HG03159 (cell line): ENCODE results near the gene FDX1.
"Not testable (repeated sequence)": the region's sequence is repeated elsewhere in the genome, so short reads cannot be mapped to it uniquely, and the experiment has no call there.

ENCODE experiments used
- ATAC-seq: cut with Tn5 transposase; IDR thresholded peaks from one replicate; pipeline ENCODE4 v1.9.1; 2021; ENCODE audit warnings: mild to moderate bottlenecking, moderate library complexity; ENCODE audit not compliant: unreplicated experiment

FDX1 gene, protein sequence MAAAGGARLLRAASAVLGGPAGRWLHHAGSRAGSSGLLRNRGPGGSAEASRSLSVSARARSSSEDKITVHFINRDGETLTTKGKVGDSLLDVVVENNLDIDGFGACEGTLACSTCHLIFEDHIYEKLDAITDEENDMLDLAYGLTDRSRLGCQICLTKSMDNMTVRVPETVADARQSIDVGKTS

DNA sequence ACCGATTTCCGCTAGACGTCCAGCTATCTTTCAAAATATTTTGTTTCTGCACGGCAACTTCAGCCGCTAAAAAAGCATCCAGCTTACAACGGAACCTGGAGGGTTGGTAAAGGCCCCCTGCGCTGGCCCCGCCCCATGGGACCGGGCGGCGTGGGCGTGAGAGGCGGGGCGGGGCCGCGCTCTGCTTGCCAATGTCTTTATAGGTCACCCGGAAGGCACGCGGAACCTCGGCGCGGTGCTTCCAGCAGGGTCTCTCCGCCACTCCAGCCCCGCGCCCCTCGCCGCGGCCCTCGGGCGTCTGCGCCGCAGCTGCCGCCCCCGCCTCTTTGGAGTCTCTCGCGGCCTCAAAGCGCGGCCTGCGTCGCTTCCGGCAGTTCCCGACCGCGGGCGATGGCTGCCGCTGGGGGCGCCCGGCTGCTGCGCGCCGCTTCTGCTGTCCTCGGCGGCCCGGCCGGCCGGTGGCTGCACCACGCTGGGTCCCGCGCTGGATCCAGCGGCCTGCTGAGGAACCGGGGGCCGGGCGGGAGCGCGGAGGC lies at the start of gene FDX1:
TSS of gene FDX1 (plus strand) at position 218 of the 536 bp plus-strand sequence. CDS start at position 391, 173 bp downstream.
- peak; percentile 81 for ATAC-seq

DNA sequence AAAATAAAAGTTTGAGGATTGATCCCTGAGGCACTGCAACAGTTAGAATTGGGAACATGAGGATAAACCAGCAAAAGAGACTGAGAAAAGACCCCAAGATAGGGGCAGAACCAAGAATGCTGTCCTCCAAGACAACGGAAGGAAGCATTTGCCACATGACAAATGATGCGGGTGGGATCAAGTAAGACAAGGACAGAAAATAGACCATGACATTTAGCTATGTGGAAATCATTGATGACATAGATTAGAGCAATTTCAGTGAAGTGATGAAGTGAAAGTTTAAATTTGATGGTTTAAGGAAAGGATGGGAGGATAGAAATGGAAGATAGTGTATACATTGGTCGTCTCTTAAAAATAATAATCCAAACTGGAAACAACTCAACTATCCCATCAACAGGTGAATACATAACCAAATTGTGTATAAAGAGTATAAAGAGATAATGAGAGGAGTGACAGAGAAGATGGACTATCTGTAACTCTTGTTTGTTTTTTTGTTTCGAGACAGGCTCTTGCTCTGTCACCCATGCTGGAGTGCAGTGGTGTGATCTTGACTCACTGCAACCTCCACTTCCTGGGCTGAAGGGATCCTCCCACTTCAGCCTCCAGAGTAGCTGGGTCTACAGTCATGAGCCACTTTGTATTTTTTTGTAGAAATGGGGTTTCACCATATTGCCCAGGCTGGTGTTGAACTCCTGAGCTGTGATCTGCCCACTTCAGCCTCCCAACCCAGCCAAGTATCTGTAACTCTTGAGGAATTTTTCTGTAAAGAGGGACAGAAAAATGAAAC lies 48.7 kb upstream of the FDX1 start:
- ATAC-seq, result no peak

DNA sequence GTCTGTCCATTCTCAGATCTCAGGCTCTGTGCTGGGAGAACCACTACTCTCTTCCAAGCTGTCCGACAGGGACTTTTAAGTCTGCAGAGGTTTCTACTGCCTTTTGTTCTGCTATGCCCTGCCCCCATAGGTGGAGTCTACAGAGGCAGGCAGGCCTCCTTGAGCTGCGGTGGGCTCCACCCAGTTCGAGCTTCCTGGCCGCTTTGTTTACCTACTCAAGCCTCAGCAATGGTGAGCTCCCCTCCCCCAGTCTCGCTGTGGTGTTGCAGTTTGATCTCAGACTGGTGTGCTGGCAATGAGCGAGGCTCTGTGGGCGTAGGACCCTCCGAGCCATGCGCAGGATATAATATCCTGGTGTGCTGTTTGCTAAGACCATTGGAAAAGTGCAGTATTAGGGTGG lies 41.5 kb upstream of the FDX1 start:
- not testable (repeated sequence) for ATAC-seq

DNA sequence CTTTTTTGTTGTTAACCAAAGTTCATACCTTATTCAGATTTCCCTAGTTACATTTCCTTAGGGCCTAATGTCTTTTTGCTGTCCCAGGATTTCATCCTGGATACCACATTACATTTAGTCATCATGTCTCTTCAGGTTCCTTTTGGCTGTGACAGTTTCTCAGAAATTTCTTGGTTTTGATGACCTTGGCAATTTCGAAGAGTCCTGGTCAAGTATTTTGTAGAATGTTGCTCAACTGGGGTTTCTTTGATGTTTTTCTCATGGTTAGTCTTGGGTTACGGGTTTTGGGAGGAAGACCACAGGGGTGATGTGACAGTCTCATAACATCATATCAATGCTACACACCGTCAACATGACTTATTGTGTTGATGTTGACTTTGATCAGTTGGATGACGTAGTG lies 39.8 kb upstream of the FDX1 start:
- no peak for ATAC-seq

DNA sequence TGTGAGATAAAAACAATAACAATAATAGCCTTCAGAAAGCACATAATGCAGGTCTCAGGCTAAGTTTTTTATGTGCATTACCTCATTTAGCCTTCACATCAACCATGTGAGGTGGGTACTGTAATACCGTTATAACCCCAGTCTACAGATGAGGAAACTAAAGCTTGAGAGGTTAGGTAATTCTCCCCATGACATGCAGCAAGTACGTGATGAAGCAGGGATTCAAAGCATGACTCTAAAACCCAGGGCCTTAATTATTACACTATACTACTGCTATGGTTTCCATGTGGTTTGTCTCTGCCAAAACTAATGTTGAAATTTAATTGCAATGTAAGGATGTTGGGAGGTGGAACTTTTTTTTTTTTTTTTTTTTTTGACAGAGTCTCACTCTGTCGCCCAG lies 37.7 kb upstream of the FDX1 start:
- no peak for ATAC-seq

DNA sequence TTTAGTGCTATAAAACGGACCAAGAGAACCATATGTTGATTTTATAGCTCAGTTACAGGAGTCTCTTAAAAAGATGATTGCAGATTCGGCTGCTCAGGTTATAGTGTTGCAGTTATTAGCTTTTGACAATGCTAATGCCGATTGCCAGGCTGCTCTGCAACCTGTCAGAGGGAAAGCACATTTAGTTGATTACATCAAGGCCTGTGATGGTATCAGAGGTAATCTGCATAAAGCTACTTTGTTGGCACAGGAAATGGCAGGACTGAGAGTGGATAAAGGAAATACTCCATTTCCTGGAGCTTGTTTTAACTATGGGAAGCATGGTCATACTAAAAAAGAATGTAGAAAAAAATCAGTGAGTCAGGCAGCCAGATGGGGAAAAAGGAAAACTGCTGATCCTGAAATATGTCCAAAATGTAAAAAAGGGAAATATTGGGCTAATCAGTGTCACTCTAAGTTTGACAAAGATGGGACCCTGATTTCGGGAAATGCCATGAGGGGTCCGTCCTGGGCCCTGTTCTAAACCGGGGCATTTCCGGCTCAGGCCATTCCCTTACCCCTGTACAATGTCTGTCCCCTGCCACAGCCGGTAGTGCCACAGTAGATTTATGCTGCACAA lies 32.0 kb upstream of the FDX1 start:
- not testable (repeated sequence) for ATAC-seq

DNA sequence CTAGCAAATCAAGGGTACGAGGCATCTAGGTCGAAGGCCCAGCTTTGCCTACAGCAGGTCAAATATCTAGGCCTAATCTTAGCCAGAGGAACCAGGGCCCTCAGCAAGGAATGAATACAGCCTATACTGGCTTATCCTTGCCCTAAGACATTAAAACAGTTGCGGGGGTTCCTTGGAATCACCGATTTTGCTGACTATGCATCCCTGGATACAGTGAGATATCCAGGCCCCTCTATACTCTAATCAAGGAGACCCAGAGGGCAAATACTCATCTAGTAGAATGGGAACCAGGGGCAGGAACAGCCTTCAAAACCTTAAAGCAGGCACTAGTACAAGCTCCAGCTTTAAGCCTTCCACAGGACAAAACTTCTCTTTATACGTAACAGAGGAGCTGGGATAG lies 26.2 kb upstream of the FDX1 start:
- ATAC-seq, result not testable (repeated sequence)

DNA sequence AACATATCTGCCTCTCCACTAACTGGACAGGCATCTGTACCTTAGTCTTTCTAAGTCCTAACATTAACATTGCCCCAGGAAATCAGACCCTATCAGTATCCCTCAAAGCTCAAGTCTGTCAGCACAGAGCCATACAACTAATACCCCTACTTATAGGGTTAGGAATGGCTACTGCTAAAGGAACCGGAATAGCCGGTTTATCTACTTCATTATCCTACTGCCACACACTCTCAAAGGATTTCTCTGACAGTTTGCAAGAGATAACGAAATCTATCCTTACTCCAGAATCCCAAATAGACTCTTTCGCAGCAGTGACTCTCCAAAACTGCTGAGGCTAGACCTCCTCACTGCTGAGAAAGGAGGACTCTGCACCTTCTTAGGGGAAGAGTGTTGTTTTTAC lies 24.1 kb upstream of the FDX1 start:
- ATAC-seq, result not testable (repeated sequence)

DNA sequence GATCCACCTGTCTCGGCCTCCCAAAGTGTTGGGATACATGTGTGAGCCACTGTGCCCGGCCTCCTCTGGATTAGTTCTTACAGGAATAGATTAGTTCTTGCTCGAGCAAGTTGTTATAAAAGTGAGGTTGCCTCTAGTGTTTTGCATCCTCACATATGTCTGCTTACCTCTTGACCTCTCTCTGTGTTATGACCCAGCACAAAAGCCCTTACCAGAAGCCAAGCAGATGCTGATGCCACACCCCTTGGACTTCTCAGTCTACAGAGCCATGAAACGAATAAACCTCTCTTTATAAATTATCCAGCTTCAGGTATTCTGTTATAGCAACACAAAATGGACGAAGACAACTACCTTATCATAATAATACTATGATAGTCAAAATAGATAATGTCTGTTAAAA lies 22.4 kb upstream of the FDX1 start:
- no peak for ATAC-seq

DNA sequence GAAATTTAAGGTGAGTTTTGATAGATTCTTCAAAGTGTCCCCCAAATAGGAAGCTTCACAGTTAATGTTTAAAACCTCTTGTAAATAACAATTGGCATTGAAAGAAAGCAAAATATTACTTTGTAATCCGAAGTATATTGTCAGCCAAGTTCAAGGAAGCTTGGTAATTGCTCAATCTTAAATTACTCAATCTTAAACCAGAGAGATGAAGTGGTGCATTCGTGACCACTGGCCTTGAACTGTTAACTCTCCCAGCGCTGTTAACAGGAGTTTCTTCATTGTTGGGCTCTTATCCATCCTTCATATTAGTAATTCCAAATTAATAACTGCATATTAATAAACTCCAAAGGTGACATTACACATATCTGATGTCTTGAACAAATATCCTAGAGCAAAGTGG lies 20.6 kb upstream of the FDX1 start:
- no peak for ATAC-seq

DNA sequence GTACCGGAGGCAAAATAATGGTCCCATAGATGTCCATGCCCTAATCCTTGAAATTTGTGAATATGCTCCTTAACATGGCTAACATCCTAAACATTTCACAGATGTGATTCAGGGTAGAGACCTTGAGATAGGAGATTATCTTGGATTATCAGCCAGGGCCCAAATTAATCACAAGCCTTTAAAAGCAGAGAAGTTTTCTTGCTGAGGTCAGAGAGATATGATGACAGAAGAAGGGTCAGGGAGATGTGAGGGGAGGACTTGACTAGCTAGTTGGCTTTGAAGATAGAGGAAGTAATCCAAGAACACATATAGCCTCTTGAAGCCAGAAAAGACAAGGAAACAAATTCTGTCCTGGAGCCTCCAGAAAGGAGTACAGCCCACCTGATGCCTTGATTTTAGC lies 19.1 kb upstream of the FDX1 start:
- ATAC-seq, result no peak

DNA sequence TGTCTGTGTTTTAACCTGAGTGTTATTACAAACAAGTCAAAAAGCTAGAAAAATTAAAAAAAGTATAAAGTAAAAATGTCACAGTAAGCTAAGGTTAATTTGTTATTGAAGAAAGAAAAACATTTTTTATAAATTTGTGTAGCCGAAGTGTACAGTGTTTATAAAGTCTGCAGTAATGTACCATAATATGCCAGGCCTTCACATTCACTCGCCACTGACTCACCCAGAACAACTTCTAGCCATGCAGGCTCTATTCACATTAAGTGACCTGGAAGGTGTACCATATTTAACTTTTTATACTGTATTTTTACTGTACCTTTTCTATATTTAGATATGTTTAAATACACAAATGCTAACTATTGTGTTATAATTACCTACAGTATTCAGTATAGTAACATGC lies 14.7 kb upstream of the FDX1 start:
- ATAC-seq, result no peak

DNA sequence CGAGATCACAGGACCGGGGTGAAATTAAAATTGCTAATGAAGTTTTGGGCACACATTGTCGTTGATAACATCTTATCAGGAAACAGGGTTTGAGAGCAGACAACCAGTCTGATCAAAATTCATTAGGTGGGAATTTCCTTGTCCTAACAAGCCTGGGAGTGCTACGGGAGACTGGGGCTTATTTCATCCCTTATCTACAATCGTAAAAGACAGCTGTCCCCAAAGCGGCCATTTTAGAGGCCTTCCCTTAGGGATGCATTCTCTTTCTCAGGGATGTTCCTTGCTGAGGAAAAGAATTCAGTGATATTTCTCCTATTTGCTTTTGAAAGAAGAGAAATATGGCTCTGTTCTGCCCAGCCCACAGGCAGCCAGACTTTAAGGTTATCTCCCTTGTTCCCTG lies 8.1 kb upstream of the FDX1 start:
- not testable (repeated sequence) for ATAC-seq

DNA sequence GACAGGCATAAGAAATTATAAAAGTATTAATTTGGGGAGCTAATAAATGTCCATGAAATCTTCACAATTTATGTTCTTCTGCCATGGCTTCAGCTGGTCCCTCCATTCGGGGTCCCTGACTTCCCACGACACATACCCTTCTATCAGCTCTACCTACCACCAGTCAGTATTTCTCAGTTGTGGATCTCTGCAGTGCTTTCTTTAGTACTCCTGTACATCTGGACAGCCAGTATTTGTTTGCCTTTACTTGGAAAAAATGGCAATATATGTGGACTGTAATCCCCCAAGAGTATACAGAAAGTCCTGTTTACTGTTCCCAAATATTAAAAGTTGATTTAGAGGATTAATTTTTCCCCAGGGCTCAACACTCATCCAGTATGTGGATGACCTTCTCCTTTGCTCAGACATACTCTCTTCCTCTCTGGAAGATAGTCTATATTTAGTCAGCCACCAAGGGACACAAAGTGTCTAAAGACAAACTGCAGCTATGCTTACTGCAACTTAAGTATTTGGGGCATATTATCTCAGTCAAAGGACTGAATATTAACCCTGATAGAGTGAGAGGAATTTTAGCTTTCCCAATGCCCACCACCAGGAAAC lies 7.3 kb upstream of the FDX1 start:
- ATAC-seq, result no peak

DNA sequence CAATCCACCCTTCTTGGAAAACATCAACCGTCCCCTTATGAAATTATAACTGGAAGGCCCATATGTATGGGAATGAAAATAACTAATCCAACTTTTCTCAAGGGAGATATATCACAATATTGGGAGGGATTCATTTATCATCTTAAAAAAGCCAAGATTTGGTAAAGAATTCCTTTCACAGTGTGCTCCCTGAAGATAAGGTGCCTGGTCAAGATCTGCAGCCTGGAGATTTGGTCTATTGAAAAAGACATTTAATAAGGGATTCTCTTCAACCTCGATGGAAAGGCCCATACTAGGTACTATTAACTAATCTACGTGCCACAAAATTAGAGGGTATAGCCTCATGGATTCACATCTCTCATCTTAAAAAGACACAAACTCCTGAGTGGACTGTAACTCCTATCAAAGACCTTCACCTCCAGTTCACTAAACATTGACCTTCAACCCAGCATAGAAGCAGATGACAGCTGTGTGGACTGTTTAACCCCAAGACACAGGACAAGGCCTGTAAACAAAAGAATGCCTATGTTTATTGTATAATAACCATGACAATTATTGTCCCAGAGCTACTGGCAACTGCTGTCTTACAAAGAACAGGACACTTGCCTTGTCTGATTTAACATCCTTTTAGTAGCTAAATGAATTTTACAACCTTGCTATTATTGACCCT lies 4.8 kb upstream of the FDX1 start:
- no peak for ATAC-seq

DNA sequence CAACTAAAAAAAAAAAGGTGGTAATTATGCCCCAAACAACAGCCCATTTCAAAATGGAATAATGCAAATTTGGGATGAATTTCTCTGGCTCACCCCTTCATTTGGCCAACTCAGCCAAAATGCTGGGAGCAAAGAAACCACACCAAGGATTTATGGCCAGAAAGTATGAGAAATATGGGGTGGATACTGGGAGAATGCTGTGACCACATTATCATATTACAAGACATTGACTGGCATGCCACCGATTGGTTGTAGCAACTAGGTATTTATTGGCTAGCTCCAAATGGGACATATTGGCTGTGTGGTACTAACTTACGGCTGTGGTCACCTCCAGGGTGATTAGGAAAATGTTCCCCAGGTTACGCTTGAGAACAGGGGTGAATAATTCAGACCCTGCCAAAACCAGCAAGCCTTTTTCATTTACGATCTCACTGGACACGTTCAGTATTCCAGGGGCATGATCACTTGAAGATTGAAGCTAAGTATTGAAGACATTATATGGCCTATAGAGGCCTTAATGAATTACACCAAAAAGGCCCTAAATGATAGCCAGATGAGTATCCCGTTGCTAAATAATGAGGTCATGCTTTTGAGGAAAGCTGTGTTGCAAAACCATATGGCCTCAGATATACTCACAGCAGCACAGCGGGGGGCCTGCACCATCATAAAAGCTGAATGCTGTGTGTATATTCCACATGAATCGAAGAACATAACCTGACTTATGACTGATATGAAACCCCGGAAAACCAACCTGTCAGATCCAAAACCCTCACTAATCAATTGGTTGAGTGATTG lies 3.8 kb upstream of the FDX1 start:
- no peak for ATAC-seq

DNA sequence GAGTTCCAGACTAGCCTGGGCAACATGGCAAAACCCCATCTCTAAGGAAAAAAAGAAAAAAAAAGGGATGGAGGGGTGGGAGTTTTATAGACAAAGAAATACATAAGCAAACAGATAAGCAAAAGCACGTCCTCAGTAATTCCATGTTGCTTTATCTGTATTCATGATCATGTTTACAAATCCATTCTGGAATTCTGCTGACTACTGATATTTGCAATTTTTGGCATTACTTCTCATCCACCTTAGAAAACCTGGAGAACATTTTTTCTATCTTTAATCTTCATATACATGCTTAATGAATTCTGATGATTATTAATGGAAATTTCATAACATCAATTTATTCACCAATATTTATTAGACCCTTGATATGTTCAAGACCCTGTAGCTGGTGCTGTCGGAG lies 1.7 kb upstream of the FDX1 start:
- no peak for ATAC-seq

DNA sequence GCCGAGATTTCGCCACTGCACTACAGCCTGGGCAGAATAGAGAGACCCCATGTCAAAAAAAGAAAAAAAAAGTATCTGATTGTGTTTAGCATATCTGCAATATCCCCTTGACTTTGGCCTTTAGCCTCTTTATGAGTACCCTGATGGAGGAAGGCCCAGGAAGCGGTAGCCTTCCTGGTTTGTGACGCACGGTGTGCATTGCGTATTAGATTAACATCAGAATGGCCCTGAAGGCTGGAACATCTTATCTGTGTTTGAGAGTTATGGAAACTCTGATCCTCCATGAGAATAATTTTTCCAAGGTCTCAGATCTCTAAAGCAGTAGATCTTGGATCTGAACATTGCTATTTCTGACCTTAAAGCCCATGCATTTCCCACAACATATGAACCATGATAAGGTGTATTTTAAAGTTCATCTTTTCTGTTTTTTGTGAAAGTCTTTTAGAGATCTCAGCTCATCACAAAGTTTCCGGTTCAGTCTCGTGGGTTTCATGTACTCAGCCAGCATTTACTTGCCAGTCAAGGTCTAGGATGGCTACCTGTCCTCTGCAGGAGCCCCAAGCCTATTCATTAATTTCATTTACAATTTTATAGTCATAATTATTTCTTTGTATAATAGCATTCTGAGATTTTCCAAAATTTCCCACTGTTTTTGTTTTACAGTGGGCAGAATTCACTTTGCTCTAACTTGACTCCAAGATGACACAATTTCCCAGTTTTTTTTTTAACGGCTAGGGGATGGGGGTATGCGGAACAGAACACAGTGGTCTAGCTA lies 605 bp upstream of the FDX1 start:
- ATAC-seq, result no peak

DNA sequence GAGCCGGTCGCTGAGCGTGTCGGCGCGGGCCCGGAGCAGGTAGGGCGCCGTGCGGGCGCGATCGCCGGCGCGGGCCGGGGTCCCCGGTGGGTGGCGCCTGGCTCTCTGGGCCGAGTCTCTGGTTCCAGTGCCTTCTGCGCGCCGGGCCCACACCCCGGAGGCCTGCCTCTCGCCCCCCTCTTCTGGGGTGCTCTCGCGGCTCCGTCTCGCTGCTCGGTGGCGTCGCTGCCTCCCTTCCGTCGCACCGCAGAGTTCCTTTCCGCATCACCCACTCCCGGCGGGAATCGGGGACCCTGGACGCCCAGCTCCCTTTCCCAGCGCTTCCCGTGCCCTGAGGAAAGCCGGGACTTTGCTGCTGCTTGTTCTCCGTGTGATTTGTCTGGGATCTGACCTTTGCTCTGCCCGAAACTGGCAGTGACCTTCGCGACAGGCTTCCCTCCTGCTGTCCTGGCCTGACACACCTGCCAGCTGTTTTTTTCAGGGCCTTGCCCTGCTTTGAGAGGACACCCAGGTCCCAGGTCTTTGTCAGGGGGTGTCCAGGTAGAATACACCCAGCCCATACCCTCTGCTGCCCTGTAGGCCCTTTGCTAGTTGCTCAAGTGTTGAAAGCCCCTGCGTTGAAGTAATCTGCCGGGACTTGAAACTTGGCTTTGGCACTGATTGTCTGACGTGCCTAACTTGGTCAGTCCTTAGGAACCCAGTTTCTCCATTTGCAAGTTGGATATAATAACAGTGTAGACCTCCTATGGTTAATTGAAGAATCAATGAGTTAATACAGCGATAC lies 711 bp downstream of the FDX1 start:
- ATAC-seq, result peak; percentile 40
